GM18951 (cell line): ENCODE measurements around the gene GPC4.

Source experiments
- POLR2A ChIP-seq: IDR thresholded peaks from 4 replicates; pipeline ENCODE4 v1.6.1; 2011; ENCODE audit warnings: mild to moderate bottlenecking; ENCODE audit not compliant: insufficient read length, insufficient read depth; ENCODE audit errors: extremely low read depth
- in situ Hi-C: fragments of 300-500 bp; cut with MboI; formaldehyde crosslinking; loops from one replicate; pipeline ENCODE4 v1.12.0; 2022; ENCODE audit warnings: low sequenced_read_pairs, mixed read lengths, inconsistent platforms; ENCODE audit not compliant: unreplicated experiment

Gene GPC4

GRCh38 chrX:133373386-133374079 is 41.8 kb downstream of the GPC4 start:
- TF ChIP-seq POLR2A = no peak
- in situ Hi-C loops = no loop called here

- in situ Hi-C loops = no loop called here
- no peak for TF ChIP-seq POLR2A
These were observed 44.5 kb downstream of the GPC4 start for GRCh38 chrX:133370696-133371275.

- in situ Hi-C loops = no loop called here
- TF ChIP-seq POLR2A = no peak
These were observed 46.2 kb downstream of the GPC4 start for GRCh38 chrX:133369065-133369464.

- in situ Hi-C loops = no loop called here
- no peak for TF ChIP-seq POLR2A
These were observed 48.6 kb downstream of the GPC4 start for GRCh38 chrX:133366735-133367134.

GRCh38 chrX:133365871-133366611 is 49.2 kb downstream of the GPC4 start:
- in situ Hi-C loops = no loop called here
- no peak for TF ChIP-seq POLR2A

- in situ Hi-C loops = no loop called here
- no peak for TF ChIP-seq POLR2A
These were observed 50.4 kb downstream of the GPC4 start for GRCh38 chrX:133364865-133365264.

GRCh38 chrX:133364196-133364595 is 51.1 kb downstream of the GPC4 start:
- TF ChIP-seq POLR2A = no peak
- in situ Hi-C loops = no loop called here

- in situ Hi-C loops = no loop called here
- TF ChIP-seq POLR2A = no peak
These were observed 52.8 kb downstream of the GPC4 start for GRCh38 chrX:133362538-133362937.

GRCh38 chrX:133359466-133359865 is 55.8 kb downstream of the GPC4 start:
- in situ Hi-C loops = no loop called here
- TF ChIP-seq POLR2A = no peak

- in situ Hi-C loops = no loop called here
- TF ChIP-seq POLR2A = no peak
These were observed 62.1 kb downstream of the GPC4 start for GRCh38 chrX:133353233-133353632.

GRCh38 chrX:133350751-133351150 is 64.5 kb downstream of the GPC4 start:
- no peak for TF ChIP-seq POLR2A
- in situ Hi-C loops = no loop called here

GRCh38 chrX:133346026-133346425 is 69.3 kb downstream of the GPC4 start:
- in situ Hi-C loops = no loop called here
- no peak for TF ChIP-seq POLR2A

GRCh38 chrX:133339566-133339965 is 75.7 kb downstream of the GPC4 start:
- in situ Hi-C loops = no loop called here

GRCh38 chrX:133337250-133337649 is 78.0 kb downstream of the GPC4 start:
- in situ Hi-C loops = no loop called here
- TF ChIP-seq POLR2A = no peak

More at GRCh38 chrX:133339566-133339965, 75.7 kb downstream of the GPC4 start:
- no peak for TF ChIP-seq POLR2A
